ENCODE results near the gene CCDC106. TPM values are rescaled to one million over a fixed set of nuclear protein-coding genes. Genes with fewer than 3 reads are reported as not detected.

The CCDC106 gene
- total RNA-seq, 1 donor from 2014 or later, result 18.9 TPM

DNA sequence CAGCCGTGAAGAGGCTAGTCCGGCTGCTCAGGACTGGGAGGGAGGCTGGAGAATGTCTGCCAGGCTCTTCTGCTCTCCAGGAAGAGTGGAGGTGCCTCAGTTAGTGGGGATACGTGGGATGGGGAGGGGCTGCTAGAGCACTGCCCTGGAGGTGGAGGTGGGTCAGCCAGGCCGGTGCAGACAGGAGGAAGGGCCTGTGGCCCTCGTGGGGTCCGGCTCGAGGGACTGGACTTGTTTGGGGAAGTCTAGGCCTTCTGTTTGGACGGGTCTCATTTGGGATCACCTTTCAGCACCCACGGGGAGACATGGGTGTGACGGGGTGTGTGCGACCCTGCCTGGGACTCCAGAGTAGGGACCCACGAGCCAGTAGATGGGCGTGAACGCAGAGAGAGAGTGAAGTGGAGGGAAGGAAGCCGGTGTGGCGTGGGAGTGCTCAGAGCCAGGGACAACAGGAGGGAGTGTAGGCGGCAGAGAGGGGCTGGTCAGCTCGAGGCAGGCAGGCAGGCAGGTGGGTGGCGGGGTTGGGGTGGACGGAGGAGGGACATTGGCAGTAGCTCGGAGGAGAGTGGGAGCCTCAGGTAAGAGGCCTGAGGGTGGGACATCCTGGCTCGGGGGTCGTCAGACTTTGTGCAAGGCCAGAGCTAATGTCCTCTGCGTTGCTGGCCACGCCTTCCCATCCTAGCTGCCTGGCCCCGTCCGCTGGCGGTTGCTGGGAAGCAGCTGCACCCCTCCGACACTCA lies 38.5 kb downstream of the CCDC106 start:
- TF ChIP-seq, protein P1, sequence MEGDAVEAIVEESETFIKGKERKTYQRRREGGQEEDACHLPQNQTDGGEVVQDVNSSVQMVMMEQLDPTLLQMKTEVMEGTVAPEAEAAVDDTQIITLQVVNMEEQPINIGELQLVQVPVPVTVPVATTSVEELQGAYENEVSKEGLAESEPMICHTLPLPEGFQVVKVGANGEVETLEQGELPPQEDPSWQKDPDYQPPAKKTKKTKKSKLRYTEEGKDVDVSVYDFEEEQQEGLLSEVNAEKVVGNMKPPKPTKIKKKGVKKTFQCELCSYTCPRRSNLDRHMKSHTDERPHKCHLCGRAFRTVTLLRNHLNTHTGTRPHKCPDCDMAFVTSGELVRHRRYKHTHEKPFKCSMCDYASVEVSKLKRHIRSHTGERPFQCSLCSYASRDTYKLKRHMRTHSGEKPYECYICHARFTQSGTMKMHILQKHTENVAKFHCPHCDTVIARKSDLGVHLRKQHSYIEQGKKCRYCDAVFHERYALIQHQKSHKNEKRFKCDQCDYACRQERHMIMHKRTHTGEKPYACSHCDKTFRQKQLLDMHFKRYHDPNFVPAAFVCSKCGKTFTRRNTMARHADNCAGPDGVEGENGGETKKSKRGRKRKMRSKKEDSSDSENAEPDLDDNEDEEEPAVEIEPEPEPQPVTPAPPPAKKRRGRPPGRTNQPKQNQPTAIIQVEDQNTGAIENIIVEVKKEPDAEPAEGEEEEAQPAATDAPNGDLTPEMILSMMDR (conservative IDR thresholded peaks at IDR 0.05), result no peak
- DNase-seq (ENCODE audit: low read depth, low spot score), result no peak
- Mint-ChIP-seq H3K36me3 (ENCODE audit: low read depth) (no peaks in the 10 kb centered on the region), H3K27me3 (ENCODE audit: low read depth) (no peaks in the 10 kb centered on the region), H3K9me3 (no peaks in the 10 kb centered on the region), H3K4me1 (no peaks in the 10 kb centered on the region), H3K27ac (ENCODE audit: unreplicated experiment) (peak overlapping the region; percentile 83), H3K4me3 (no peak overlapping the region)

DNA sequence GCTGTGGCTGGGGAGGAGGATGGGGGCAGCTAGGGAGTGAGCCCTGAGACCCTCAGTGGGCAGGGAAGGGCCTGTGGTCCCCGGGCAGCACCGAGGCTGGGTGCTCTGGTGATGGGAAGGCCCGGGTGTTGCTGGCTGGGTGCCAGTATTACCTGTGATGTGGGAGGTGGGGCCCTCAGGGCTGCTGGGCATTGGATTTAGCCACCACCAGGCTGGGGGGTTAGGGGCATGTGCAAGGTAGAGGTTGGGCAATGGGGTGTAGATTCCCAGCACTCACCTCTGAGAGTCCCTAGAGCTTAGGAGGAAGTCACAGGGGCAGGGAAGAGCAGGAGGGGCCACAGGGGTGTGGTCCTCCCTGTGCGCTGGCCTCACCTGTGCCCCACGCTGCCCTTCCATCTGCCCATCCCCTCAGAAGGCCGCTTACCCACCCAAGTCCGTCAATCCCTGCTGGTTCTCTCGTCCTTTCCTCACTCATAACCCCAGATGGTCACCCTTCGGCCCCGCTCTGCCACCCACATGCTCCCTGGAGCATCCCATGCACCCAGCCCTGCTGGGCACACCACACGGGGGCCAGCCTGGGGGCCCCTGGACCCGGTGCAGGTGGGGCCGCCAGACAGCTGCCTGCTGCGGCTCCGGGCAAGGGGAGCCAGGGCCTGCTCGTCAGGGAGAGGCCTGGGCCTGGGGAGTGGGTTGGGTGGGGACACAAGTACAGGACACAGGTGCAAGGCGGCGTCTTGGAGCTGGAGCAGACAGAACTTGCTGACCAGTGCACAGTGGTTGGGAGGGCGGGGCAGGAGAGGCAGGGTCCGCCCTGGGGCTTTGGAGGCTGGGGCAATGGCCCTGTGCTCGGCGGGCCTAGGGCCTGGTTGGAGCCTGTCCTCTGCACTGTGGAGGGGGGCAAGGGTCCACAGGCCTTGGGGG lies 39.5 kb downstream of the CCDC106 start:
- TF ChIP-seq, protein P1 (conservative IDR thresholded peaks at IDR 0.05), result no peak
- Mint-ChIP-seq H3K9me3 (no peaks in the 10 kb centered on the region), H3K27me3 (ENCODE audit: low read depth) (no peaks in the 10 kb centered on the region), H3K4me3 (no peak overlapping the region), H3K36me3 (ENCODE audit: low read depth) (no peaks in the 10 kb centered on the region), H3K4me1 (no peaks in the 10 kb centered on the region), H3K27ac (ENCODE audit: unreplicated experiment) (no peak overlapping the region)
- DNase-seq (ENCODE audit: low read depth, low spot score), result no peak

DNA sequence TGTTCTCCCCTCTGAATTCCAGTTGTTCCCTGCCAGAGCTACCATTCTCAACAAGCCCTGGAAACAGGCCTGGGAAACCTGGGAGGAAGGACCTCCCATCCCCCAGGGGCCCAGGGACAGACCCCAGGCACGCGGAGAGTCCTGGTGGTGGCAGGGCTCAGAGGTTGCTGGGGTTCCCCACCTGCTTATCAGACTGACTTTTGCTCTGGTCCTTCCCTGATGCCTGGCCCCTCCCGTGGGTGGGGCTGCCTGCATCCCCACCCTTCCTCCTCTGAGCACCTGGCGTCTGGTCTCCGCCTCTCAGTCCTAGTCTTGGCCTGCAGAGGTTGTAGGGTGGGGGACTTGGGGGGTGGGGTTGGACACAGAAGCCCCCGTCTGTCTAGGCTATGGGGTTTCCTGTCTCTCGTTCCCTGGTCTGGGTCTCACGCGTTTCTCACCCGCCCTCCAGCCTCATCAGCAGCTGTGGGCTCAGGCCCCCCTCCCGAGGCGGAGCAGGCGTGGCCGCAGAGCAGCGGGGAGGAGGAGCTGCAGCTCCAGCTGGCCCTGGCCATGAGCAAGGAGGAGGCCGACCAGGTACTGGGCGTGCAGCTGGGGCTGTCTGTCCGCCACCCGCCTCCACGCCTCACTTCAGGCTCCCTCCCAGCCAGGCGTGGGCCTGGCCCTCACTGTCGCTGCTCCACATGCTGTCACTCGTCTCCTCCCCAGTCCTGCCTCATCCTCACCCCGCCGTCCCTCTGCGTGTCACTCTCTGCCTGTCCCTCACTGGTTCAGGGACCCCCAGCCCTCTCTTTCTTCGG lies 40.6 kb downstream of the CCDC106 start:
- DNase-seq (ENCODE audit: low read depth, low spot score), result no peak
- Mint-ChIP-seq H3K4me1 (no peaks in the 10 kb centered on the region), H3K36me3 (ENCODE audit: low read depth) (no peaks in the 10 kb centered on the region), H3K27ac (ENCODE audit: unreplicated experiment) (peak overlapping the region; percentile 83), H3K27me3 (ENCODE audit: low read depth) (no peaks in the 10 kb centered on the region), H3K9me3 (no peaks in the 10 kb centered on the region), H3K4me3 (no peak overlapping the region)
- TF ChIP-seq, protein P1 (conservative IDR thresholded peaks at IDR 0.05), result no peak

DNA sequence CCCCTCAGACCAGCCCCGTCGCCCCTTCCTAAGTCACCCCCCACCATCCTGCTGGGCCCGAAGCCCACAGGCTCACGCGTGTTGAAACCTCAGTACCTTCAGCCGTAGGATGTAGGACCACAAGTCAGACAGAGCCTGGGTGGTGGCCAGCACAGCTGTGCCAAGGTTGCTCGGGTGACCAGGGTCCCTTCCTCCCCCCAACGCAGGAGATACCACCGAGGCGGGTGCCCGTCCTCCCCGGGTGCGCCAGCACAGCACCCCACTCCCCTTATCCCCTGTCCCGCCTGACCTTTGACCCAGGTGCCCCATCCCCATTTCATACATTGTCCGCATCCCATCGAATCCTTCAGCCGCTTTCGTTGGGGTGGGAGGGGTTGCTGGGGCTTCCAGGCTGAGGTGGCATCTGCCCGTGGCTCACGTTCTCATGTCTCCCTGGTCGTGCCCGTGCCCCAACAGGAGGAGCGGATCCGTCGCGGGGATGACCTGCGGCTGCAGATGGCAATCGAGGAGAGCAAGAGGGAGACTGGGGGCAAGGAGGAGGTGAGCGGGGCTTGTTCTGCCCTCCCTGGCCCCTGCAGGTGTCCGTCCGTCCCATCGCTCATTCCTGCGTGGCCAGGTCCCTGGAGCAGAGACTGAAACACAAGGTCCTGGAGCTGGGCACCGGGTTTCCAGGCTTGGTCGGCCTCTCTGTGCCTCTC lies 41.5 kb downstream of the CCDC106 start:
- Mint-ChIP-seq H3K4me3 (no peak overlapping the region), H3K9me3 (no peaks in the 10 kb centered on the region), H3K36me3 (ENCODE audit: low read depth) (no peaks in the 10 kb centered on the region), H3K27ac (ENCODE audit: unreplicated experiment) (no peak overlapping the region), H3K4me1 (no peaks in the 10 kb centered on the region), H3K27me3 (ENCODE audit: low read depth) (no peaks in the 10 kb centered on the region)
- TF ChIP-seq, protein P1 (conservative IDR thresholded peaks at IDR 0.05), result no peak
- DNase-seq (ENCODE audit: low read depth, low spot score), result no peak

All from neural crest cell (in vitro differentiated cells).